Fibroblast of skin of left biceps (primary cell): Measurements from ENCODE around the gene A3GALT2.

ENCODE experiments used
- DNase-seq, 2 experiments: peaks; one replicate each; pipeline ENCODE4 v3.0.0-alpha.2; 2013; ENCODE audit warnings: low read depth in 2 of 2

A3GALT2 gene

GRCh38 chr1:33350611-33351280 is 29.8 kb upstream of the A3GALT2 start:
- no peak for DNase-seq

GRCh38 chr1:33349778-33350610 is 29.1 kb upstream of the A3GALT2 start:
- DNase-seq: peak in 1 of 2 experiments; percentile 53

GRCh38 chr1:33349081-33349759 is 28.3 kb upstream of the A3GALT2 start:
- DNase-seq: no peak

GRCh38 chr1:33348676-33349080 is 27.8 kb upstream of the A3GALT2 start:
- DNase-seq: no peak

- no peak for DNase-seq
Measured at GRCh38 chr1:33348194-33348593, 27.3 kb upstream of the A3GALT2 start.

- DNase-seq: no peak
Measured at GRCh38 chr1:33347650-33347992, 26.7 kb upstream of the A3GALT2 start.

- DNase-seq: peak; percentile 67 to 68
Measured at GRCh38 chr1:33346927-33347649, 26.2 kb upstream of the A3GALT2 start.

- DNase-seq: no peak
Measured at GRCh38 chr1:33346533-33346926, 25.6 kb upstream of the A3GALT2 start.

- DNase-seq: no peak
Measured at GRCh38 chr1:33344896-33345560, 24.1 kb upstream of the A3GALT2 start.

- DNase-seq: no peak
Measured at GRCh38 chr1:33343539-33343938, 22.6 kb upstream of the A3GALT2 start.

GRCh38 chr1:33342041-33342723 is 21.3 kb upstream of the A3GALT2 start:
- peak; percentile 89 to 90 for DNase-seq

GRCh38 chr1:33341190-33341589 is 20.3 kb upstream of the A3GALT2 start:
- DNase-seq: no peak

GRCh38 chr1:33339413-33339812 is 18.5 kb upstream of the A3GALT2 start:
- no peak for DNase-seq

GRCh38 chr1:33338440-33339211 is 17.7 kb upstream of the A3GALT2 start:
- DNase-seq: peak in 1 of 2 experiments; percentile 38

- no peak for DNase-seq
Measured at GRCh38 chr1:33338048-33338439, 17.1 kb upstream of the A3GALT2 start.

- DNase-seq: no peak
Measured at GRCh38 chr1:33337441-33337840, 16.5 kb upstream of the A3GALT2 start.

- no peak for DNase-seq
Measured at GRCh38 chr1:33336580-33336979, 15.7 kb upstream of the A3GALT2 start.

- no peak for DNase-seq
Measured at GRCh38 chr1:33335020-33335419, 14.1 kb upstream of the A3GALT2 start.

GRCh38 chr1:33334081-33334552 is 13.2 kb upstream of the A3GALT2 start:
- DNase-seq: no peak

GRCh38 chr1:33332881-33333280 is 12.0 kb upstream of the A3GALT2 start:
- no peak for DNase-seq
